Measurements from ENCODE around the gene PCAT7.

DNA sequence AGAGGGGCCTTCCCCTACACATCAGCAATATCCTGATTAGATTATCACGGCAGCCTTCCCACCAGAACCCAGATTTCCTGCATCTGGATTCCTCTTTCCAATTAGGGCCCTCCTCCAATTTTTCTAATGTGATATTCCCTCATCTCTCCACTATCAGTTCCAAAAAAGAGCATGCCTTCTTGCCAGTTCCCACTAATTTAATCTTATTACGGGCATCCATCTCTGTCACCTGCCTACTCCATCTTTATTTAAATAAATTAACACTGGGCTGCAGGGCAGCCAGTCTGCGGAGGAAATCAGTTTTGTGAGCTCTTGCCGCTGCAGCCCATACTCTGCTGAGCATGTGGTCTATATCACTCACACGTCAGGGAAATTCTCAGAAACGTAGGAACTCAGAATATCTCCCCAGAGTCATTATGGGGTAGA lies 55.3 kb downstream of the PCAT7 start:
- TF ChIP-seq, protein P1, sequence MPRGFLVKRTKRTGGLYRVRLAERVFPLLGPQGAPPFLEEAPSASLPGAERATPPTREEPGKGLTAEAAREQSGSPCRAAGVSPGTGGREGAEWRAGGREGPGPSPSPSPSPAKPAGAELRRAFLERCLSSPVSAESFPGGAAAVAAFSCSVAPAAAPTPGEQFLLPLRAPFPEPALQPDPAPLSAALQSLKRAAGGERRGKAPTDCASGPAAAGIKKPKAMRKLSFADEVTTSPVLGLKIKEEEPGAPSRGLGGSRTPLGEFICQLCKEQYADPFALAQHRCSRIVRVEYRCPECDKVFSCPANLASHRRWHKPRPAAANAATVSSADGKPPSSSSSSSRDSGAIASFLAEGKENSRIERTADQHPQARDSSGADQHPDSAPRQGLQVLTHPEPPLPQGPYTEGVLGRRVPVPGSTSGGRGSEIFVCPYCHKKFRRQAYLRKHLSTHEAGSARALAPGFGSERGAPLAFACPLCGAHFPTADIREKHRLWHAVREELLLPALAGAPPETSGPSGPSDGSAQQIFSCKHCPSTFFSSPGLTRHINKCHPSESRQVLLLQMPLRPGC (tag by site-specific recombination; IDR thresholded peaks at IDR 0.05): no peak
- TF ChIP-seq, protein P2, sequence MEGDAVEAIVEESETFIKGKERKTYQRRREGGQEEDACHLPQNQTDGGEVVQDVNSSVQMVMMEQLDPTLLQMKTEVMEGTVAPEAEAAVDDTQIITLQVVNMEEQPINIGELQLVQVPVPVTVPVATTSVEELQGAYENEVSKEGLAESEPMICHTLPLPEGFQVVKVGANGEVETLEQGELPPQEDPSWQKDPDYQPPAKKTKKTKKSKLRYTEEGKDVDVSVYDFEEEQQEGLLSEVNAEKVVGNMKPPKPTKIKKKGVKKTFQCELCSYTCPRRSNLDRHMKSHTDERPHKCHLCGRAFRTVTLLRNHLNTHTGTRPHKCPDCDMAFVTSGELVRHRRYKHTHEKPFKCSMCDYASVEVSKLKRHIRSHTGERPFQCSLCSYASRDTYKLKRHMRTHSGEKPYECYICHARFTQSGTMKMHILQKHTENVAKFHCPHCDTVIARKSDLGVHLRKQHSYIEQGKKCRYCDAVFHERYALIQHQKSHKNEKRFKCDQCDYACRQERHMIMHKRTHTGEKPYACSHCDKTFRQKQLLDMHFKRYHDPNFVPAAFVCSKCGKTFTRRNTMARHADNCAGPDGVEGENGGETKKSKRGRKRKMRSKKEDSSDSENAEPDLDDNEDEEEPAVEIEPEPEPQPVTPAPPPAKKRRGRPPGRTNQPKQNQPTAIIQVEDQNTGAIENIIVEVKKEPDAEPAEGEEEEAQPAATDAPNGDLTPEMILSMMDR (tag by site-specific recombination; IDR thresholded peaks at IDR 0.05): no peak
- no peak for TF ChIP-seq TSHZ1 (tag by site-specific recombination; IDR thresholded peaks at IDR 0.05; ENCODE audit: borderline replicate concordance)
- TF ChIP-seq ZNF776 (tag by site-specific recombination; IDR thresholded peaks at IDR 0.05; ENCODE audit: borderline replicate concordance): no peak
- no peak for TF ChIP-seq ZNF513 (tag by site-specific recombination; IDR thresholded peaks at IDR 0.05)
- no peak for TF ChIP-seq ZNF341 (tag by site-specific recombination; IDR thresholded peaks at IDR 0.05; ENCODE audit: low read depth)
- no peak for TF ChIP-seq ZXDB (tag by site-specific recombination; IDR thresholded peaks at IDR 0.05)
- TF ChIP-seq YY1 (tag by site-specific recombination; IDR thresholded peaks at IDR 0.05): no peak
- TF ChIP-seq ZNF121 (tag by site-specific recombination; IDR thresholded peaks at IDR 0.05): no peak
- no peak for TF ChIP-seq ZFHX2 (tag by site-specific recombination; conservative IDR thresholded peaks at IDR 0.05)
- TF ChIP-seq, protein P3, sequence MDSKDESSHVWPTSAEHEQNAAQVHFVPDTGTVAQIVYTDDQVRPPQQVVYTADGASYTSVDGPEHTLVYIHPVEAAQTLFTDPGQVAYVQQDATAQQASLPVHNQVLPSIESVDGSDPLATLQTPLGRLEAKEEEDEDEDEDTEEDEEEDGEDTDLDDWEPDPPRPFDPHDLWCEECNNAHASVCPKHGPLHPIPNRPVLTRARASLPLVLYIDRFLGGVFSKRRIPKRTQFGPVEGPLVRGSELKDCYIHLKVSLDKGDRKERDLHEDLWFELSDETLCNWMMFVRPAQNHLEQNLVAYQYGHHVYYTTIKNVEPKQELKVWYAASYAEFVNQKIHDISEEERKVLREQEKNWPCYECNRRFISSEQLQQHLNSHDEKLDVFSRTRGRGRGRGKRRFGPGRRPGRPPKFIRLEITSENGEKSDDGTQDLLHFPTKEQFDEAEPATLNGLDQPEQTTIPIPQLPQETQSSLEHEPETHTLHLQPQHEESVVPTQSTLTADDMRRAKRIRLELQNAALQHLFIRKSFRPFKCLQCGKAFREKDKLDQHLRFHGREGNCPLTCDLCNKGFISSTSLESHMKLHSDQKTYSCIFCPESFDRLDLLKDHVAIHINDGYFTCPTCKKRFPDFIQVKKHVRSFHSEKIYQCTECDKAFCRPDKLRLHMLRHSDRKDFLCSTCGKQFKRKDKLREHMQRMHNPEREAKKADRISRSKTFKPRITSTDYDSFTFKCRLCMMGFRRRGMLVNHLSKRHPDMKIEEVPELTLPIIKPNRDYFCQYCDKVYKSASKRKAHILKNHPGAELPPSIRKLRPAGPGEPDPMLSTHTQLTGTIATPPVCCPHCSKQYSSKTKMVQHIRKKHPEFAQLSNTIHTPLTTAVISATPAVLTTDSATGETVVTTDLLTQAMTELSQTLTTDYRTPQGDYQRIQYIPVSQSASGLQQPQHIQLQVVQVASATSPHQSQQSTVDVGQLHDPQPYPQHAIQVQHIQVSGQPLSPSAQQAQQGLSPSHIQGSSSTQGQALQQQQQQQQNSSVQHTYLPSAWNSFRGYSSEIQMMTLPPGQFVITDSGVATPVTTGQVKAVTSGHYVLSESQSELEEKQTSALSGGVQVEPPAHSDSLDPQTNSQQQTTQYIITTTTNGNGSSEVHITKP (tag by site-specific recombination; IDR thresholded peaks at IDR 0.05): no peak
- TF ChIP-seq, protein P4, sequence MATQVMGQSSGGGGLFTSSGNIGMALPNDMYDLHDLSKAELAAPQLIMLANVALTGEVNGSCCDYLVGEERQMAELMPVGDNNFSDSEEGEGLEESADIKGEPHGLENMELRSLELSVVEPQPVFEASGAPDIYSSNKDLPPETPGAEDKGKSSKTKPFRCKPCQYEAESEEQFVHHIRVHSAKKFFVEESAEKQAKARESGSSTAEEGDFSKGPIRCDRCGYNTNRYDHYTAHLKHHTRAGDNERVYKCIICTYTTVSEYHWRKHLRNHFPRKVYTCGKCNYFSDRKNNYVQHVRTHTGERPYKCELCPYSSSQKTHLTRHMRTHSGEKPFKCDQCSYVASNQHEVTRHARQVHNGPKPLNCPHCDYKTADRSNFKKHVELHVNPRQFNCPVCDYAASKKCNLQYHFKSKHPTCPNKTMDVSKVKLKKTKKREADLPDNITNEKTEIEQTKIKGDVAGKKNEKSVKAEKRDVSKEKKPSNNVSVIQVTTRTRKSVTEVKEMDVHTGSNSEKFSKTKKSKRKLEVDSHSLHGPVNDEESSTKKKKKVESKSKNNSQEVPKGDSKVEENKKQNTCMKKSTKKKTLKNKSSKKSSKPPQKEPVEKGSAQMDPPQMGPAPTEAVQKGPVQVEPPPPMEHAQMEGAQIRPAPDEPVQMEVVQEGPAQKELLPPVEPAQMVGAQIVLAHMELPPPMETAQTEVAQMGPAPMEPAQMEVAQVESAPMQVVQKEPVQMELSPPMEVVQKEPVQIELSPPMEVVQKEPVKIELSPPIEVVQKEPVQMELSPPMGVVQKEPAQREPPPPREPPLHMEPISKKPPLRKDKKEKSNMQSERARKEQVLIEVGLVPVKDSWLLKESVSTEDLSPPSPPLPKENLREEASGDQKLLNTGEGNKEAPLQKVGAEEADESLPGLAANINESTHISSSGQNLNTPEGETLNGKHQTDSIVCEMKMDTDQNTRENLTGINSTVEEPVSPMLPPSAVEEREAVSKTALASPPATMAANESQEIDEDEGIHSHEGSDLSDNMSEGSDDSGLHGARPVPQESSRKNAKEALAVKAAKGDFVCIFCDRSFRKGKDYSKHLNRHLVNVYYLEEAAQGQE (tag by site-specific recombination; IDR thresholded peaks at IDR 0.05): no peak
- no peak for TF ChIP-seq ZNF18 (tag by site-specific recombination; IDR thresholded peaks at IDR 0.05)
- no peak for TF ChIP-seq ZNF350 (tag by site-specific recombination; IDR thresholded peaks at IDR 0.05)

Data from HEK293 (cell line).